HG03469 (cell line): ENCODE results near the gene DYRK4.

Experiments
- ATAC-seq: cut with Tn5 transposase; IDR thresholded peaks from one replicate; pipeline ENCODE4 v1.9.1; 2021; ENCODE audit warnings: mild to moderate bottlenecking, moderate library complexity, moderate number of reproducible peaks; ENCODE audit not compliant: unreplicated experiment

Gene DYRK4

DNA sequence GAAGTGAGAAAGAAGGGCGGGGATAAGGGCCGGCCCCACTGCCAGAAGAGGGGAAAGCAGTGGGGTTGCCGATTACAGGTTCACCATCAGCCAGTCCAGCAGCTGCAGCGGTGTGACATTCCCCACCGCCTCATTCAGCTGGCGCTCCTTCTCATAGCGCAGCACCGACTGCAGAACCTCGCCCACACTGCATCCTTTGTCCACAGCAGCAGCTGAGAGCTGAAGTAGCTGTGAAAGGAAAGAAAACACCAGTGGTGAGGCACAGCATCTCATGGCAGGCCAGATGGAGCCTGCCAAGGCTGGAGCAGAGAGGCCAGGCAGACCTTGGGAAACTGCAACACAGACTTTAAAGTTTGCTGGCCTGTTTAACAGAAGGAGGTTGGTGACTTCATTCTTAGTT, 53.7 kb downstream of the DYRK4 start:
- no peak for ATAC-seq

DNA sequence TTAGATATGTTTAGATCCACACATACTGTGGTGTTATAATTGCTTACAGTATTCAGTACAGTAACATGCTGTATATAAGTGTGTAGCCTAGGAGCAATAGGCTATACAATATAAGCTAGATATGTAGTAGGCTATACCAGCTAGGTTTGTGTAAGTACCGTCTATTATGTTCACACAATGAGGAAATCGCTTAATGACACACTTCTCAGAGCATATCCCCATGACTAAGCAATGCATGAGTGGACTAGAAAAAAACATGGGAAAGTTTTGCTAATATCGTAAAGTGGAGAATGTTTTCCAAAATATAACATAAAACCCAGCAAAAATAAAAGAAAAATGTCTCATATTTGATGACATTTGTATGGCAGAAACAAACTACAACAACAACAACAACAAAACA, 59.5 kb downstream of the DYRK4 start:
- ATAC-seq = no peak

DNA sequence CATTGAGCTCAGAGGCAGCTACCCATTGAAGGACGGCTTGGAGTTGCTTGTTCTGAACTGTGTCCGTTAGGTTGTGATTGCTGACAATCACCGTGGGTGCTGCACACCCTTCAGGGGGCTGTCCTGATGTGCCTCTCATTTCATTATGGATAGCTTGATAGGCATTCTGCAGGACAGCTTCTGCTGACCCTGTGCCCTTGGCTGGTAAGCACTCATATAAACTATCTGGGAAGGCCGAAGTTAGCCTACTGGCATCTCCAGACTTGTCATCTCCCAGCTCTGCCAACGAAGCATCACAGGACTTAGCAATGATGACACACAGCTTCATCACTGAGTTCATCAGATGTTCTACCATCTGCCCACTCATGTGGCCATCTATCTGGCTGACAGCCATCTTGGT, 64.5 kb downstream of the DYRK4 start:
- ATAC-seq = no peak

DNA sequence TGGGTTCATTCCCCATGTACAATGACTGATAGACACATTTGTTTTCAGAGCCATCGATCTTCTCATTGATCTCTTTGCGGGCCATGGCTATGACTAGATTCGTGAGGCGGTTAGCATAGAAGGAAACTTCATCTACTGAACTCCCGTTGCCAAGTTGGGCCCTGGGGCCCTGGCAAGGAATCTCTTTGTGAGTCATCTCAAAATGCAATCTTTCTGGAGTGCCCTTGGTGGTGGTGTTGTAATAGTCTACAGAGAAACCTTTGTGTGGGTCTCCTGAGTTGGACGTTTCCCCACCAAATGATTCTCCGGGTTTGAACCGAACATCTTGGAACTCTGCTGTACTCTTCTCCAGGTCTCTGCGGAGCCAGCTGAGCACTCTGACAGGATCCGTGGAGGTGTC, 66.4 kb downstream of the DYRK4 start:
- no peak for ATAC-seq

GRCh38 chr12:4630262-4630661, 68.3 kb downstream of the DYRK4 start:
- no peak for ATAC-seq

GRCh38 chr12:4643747-4644146, 81.7 kb downstream of the DYRK4 start:
- no peak for ATAC-seq

GRCh38 chr12:4645023-4645422, 83.0 kb downstream of the DYRK4 start:
- no peak for ATAC-seq

DNA sequence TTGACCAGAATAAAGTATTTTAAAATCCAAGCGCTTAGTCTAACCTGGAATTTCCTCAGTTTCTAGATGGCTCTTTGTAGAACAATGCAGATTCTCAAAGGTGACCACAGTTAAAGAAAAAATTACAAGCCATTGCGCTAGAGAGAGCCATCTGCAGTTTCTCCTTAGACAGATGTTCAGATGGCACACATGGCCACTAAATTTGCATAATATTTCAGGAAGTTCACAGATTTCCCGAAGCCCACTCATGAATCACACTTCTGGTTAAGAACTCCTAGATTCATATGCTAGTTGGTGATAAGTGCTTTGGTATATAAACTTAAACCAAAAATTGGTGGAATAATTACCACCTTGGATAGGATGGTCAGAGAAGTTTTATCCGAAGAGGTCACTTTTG, 86.1 kb downstream of the DYRK4 start:
- ATAC-seq = no peak

DNA sequence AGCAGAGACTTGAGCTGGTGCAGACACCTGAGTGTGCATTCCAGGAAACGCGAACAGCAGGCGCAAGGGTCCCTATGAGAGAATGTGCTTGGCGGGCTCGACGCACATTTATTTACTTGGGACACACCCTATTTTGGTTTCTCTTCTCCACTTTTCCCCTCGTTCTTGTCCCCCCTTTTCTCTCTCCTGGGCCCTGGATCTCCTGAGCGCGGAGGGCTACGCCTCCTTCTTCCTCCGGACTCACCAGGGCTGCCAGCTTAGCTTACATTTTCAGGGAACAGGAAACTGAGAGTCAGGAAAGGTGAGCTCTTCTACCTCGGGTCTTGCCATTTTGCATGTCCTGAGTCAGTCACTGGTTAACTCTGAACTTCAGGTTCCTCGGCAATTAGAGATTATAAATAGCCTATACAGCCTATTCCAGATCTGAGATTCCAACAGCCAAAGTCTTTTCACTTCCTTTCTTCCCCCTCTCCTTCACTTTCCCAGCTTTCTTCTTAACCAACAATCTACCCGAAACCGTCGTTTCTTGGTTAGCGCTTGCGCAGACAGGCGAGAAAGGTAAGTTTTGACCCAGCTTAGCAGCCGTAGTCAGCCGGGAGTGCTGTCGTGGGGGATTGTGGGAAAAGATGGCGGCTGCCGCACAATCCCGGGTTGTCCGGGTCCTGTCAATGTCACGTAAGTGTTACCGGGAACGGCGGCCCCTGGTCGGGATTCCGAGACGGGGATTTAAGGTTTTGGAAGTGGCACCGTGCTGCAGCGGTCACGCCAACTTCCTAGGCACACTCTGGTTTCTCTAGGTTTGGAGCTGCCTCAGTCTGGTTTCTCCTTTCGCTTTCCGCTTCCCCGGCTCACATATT, 86.7 kb downstream of the DYRK4 start, which contains the start of the genes AKAP3 and NDUFA9:
AKAP3 (minus strand) TSS at position 551 of the 857 bp plus-strand sequence. CDS start 10,855 bp downstream, outside the sequence.
NDUFA9 (plus strand) TSS at position 614 of the 857 bp plus-strand sequence; CDS start at position 627, 13 bp downstream.
- peak; percentile 62 for ATAC-seq

GRCh38 chr12:4649358-4649661, 87.3 kb downstream of the DYRK4 start:
- ATAC-seq = no peak

DNA sequence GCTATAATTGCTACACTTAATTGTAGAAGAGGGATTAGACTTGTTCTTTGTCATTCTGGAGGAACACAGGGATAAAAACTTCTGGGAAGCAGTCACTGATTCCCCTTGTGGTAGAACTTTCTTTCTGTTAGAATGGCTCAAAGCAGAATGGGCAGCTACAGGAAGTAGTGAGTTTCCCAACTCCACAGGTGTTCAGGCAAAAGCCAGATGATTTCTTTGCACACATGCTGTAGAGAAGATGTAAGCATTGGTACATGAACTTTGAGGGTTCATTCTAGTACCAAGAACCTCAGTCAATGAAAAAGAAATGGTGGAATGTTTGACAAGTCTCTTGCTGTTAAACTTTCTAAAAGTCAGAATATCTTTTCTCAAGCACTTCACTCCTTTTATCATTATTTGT, 91.2 kb downstream of the DYRK4 start:
- ATAC-seq = no peak

DNA sequence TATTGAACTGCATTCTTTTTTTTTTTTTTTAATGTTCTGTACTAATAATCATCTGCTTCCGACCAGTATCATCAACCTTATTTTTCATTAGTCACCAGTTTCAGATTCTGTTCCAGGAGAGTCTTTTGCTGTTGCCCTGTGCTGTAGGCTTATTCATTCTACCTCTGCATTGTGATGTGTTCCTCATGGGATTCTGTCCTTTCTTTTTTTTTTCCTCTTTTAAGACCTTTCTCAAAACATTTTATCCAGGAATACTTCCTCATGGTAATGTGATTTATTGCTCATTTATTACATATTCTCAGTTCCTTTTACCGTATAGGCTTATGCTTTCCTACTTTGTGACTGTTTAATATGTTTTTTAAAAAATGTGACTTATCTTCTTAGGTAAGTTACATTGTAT, 91.7 kb downstream of the DYRK4 start:
- ATAC-seq = no peak
